GM12865 (cell line): ENCODE results near the gene ADM2.
"Not testable (repeated sequence)": the region's sequence is repeated elsewhere in the genome, so short reads cannot be mapped to it uniquely, and the experiment has no call there.

Experiments used
- DNase-seq: peaks from one replicate; pipeline ENCODE4 v3.0.0; 2010; ENCODE audit warnings: low read depth
- H3K4me3 ChIP-seq: 2 replicates; pipeline ENCODE4 v1.5.1; 2011; ENCODE audit warnings: mild to moderate bottlenecking, low read depth, low read length, control low read depth
- TF ChIP-seq, protein P1 (sequence below): IDR thresholded peaks from 2 replicates; pipeline ENCODE4 v1.5.1; 2011; ENCODE audit warnings: low read length, control low read depth, low read depth, inconsistent platforms; ENCODE audit not compliant: insufficient read depth; ENCODE audit errors: missing control alignments

The ADM2 gene

DNA sequence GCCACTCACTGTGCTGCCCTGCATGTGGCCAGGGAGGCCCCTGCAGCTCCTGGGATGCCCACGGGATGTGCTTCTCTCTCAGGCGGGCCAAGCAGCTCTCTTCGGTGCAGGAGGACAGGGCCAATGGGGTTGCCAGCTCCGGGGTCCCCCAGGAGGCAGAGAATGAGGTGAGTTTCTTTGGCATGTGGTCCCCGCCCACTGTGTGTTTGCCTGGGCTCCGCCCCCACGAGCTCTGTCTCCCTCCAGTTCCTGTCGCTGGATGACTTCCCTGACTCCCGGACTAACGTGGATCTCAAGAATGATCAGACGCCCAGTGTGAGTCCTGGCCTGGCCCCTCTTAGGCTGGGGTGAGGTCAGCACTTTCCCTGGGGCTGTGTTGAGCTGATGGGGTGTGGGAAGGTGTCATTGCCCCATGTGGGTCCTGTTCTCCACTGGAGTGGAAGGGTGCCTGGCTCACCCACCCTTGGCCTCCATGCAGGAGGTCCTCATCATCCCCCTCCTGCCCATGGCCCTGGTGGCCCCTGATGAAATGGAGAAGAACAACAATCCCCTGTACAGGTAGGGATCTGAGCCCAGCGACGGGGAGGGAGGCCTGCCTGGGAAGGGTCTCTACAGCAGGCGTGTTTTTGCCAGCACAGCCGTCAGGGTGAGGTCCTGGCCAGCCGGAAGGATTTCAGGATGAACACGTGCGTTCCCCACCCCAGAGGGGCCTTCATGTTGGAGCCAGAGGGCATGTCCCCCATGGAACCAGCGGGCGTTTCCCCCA lies 36.3 kb downstream of the ADM2 start:
- TF ChIP-seq, protein P1, sequence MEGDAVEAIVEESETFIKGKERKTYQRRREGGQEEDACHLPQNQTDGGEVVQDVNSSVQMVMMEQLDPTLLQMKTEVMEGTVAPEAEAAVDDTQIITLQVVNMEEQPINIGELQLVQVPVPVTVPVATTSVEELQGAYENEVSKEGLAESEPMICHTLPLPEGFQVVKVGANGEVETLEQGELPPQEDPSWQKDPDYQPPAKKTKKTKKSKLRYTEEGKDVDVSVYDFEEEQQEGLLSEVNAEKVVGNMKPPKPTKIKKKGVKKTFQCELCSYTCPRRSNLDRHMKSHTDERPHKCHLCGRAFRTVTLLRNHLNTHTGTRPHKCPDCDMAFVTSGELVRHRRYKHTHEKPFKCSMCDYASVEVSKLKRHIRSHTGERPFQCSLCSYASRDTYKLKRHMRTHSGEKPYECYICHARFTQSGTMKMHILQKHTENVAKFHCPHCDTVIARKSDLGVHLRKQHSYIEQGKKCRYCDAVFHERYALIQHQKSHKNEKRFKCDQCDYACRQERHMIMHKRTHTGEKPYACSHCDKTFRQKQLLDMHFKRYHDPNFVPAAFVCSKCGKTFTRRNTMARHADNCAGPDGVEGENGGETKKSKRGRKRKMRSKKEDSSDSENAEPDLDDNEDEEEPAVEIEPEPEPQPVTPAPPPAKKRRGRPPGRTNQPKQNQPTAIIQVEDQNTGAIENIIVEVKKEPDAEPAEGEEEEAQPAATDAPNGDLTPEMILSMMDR = no peak
- no peak for DNase-seq

DNA sequence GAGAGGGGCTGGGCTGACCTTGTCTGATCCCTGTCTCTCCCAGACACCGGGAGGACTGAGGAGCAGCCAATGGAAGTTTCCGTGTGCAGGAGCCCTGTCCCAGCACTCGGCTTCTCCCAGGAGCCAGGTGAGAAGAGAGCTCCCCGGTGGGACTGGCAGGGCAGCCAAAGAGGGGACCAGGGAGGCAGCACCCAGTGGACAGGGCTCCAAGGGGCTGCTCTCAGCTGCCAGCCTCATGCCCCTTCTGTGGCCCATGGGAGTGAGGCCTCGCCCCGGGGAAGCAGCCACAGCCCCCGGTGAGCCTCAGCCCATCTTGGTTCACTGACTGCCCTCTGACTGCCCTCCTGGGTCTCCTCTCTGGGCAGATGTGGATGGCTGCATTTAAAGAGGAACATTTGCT lies 37.3 kb downstream of the ADM2 start:
- TF ChIP-seq, protein P1 = no peak
- DNase-seq = no peak

More for the DNA sequence above, 36.3 kb downstream of the ADM2 start:
- H3K4me3 ChIP-seq = no peak overlapping the region

DNA sequence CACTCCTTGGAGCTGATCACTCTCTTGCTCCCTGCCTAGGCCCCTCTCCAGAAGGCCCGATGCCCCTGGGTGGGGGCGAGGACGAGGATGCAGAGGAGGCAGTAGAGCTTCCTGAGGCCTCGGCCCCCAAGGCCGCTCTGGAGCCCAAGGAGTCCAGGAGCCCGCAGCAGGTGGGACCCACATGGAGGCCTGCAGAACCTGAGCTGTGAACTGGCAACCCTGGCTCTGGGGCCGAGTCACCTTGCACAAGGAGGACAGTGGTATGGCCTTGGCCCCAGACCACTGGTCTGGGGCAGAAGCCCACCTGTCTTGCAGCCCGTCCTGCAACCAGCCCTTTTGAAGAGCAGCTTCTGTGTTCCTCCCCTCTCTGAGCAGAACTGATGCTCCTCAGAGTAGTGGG lies 37.8 kb downstream of the ADM2 start:
- TF ChIP-seq, protein P1 = no peak
- H3K4me3 ChIP-seq = no peak overlapping the region
- DNase-seq = no peak

More for the DNA sequence above, 37.3 kb downstream of the ADM2 start:
- H3K4me3 ChIP-seq = no peak overlapping the region

DNA sequence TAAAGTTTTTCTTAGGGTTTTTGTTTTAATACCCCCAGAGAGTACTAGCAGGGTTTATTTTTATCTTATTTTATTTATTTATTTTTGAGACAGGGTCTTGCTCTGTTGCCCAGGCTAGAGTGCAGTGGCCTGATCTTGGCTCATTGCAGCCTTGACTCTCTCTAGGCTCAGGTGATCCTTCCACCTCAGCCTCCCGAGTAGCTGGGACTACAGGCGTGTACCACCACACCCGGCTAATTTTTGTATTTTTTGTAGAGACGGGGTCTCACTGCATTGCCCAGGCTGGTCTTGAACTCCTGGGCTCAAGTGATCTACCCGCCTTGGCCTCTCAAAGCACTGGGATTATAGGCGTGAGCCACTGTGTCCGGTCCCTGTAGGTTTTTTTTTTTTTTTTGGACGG lies 38.8 kb downstream of the ADM2 start:
- not testable (repeated sequence) for H3K4me3 ChIP-seq, DNase-seq

DNA sequence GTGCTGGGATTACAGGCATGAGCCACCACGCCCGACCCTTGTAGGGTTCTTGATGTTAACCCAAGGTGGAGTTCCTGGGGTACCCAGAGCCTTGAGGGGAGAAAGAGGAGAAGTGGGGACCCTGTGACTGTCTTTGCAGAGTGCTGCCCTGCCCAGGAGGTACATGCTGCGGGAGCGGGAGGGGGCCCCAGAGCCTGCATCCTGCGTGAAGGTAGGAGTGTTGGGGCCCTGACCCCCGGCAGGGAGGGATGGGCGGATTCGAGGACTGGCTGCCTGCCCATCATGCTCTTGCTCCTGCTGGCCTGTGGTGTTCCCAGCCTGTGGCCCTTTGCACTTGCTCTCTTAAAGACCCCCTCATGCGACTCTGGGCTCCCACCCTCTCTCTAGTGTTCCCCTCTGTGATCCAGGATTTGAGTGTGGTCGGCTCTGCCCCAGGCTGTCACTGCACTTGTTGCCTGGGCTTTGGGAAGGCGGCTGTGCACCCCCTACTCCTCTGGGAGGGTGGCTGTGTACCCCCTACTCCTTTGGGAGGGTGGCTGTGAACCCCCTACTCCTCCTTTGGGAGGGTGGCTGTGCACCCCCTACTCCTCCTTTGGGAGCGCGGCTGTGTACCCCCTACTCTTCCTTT lies 39.6 kb downstream of the ADM2 start:
- no peak for DNase-seq
- TF ChIP-seq, protein P1 = no peak
- H3K4me3 ChIP-seq = no peak overlapping the region

DNA sequence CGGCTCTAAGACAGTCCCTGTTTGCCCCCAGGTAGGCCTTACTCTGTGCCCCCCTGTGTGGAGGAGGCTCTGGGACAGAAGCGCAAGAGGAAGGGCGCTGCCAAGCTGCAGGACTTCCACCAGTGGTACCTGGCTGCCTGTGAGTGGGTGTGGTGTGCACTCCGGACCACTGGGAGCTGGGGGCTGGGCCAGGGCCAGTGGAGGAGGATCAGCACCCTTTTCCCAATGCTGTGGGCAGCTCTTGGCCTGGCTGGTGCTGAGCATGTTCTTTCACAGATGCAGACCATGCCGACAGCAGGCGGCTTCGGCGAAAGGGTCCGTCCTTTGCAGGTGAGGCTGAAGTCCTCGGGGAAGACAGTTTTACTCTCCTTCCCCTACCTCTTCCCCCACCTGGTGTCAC lies 40.4 kb downstream of the ADM2 start:
- DNase-seq = no peak
- TF ChIP-seq, protein P1 = no peak
- no peak overlapping the region for H3K4me3 ChIP-seq

DNA sequence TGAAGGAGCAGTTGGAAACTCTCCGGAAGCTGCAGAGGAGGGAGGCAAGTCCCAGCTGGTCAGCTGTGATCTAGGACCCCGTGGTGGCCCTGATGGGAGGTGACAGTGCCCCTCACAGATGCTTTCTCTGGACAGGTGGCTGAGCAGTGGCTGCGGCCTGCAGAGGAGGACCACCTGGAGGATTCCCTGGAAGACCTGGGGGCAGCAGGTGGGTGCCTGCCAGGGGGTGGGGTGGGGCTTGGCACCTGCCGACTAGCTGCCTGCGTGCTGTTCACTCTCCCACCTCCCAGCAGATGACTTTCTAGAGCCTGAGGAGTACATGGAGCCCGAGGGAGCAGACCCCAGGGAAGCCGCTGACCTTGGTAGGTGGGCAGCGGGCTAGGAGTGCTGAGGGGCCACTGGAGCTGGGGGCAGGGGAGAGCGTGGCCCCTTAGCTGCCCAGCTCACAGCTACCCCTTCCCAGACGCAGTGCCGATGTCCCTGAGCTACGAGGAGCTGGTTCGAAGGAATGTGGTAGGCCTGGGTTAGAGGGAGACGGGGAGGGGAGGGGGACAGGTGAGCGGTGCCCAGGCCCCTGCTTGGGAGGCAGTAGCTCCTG lies 41.0 kb downstream of the ADM2 start:
- TF ChIP-seq, protein P1 = no peak
- DNase-seq = no peak
- H3K4me3 ChIP-seq = no peak overlapping the region
